HG03520 (cell line): Measurements from ENCODE around the gene SAPCD2.
"Not testable (repeated sequence)": the region's sequence is repeated elsewhere in the genome, so short reads cannot be mapped to it uniquely, and the experiment has no call there.

Experiments
- ATAC-seq: cut with Tn5 transposase; IDR thresholded peaks from one replicate; pipeline ENCODE4 v1.9.1; 2021; ENCODE audit warnings: mild to moderate bottlenecking, moderate library complexity; ENCODE audit not compliant: unreplicated experiment

The SAPCD2 gene

DNA sequence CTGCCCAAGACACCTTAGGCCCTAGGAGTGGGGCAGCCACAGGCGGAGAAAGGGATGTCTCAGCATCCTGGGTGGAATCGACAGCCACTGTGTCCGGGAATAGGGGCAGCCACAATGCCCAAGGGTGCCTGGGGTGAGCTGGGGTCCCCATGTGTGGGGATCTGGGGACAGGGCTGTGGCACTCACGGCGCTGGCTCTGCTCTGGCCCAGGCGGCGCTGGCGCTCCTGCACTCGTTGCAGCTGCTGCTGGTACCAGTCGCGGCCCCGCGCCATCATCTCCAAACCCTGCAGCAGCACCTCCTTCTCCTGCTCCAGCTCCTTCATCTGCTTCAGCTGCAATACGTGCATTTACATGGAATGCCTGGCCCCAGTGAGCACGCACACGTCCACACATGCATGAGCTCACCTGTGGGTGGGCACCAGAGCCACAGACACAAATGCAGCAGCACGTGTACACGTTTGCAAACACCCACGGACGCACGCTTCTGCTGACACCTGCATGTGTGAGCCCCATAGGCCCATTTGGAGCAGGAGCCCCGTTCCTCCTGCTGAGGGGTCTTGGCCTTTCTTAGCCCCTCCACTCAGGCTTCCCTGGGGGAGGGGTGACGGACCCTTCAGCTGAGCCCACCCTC is 4.9 kb downstream of the SAPCD2 start:
- ATAC-seq, result no peak

DNA sequence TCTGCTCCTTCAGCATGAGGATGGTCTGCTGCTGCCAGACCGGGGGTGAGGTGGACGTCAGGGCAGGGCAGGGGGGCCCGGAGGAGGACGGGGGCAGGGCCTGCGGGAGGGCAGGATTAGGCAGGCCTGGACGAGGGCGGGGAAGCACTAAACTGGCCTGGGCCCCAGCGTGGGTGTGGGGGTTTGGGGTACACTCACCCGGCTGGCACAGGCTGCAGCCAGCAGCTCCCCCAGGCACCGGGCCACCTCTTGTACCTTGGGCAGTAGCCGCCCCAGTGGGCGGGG is 5.5 kb downstream of the SAPCD2 start:
- no peak for ATAC-seq

DNA sequence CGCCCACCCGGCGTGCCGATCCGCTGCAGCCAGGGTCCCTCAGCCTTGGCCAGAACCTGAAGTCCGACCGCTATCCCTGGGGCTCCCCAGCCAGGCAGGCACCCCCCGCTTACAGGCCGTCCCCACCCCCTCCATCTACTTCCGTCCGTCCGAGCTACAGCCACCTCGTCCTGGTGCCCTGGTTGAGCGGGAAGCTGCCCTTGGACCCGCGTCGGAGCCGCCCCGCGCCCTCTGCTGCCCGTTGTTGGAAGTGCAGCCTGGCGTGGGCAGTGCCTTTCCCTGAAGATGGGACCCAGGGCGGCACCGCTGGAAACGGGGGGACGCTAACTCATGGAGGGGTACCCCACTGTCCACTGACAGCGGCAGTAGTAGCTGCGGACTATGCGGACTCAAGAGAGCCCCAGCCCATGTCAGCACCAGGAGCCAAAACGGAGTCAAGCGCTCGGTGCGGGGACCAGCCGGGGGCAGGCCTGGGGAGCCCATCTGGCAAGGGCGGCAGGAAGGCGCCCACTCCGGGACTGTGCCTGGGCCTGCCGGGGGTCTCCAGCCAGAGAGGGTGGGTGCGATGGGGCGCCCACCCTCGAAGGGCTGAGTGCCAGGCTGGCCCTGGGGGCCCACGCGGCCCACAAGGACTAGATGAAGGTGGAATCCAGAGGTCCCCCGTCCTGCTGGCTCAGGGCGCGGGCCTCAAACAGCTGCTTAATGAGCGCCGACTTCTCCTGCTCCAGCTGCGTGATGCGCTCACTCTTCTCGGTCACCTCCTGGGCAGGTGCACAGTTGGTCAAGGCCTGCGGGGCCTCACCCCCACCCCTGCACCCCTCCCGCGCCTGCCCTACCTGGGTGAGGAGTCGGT is 6.1 kb downstream of the SAPCD2 start:
- ATAC-seq, result no peak

DNA sequence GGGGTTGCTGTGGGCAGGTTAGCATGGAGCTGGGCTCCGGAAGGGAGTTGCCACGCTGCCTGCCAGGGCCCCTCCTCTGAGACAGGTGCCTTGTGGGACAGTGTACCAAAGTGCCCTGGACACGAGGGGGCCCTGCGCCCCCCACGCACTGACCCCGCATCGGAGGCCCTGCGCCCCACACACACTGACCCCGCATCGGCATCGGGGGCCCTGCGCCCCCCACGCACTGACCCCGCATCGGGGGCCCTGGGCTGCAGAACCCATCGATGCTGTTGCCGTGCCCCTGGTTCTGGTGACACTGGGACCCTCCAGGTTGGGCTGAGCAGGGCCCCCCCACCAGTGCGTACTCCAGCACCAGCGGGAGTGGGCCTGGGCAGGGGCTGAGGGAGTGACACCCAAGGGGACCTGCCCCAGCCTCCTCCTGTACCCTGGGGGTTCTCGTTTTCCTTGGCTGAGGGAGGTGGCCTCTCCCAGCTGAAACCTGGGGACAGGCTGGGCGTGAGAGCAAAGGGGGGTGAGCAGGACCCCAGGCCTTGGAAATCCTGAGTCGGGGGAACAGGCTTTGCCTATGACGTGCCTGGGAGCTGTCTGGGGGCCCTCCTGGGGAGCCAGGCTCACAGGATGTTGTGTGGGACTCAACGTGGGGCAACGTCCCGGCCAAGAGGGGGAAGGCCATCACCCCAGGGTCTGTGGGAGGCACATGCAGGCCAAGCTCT is 6.9 kb downstream of the SAPCD2 start:
- ATAC-seq, result no peak

DNA sequence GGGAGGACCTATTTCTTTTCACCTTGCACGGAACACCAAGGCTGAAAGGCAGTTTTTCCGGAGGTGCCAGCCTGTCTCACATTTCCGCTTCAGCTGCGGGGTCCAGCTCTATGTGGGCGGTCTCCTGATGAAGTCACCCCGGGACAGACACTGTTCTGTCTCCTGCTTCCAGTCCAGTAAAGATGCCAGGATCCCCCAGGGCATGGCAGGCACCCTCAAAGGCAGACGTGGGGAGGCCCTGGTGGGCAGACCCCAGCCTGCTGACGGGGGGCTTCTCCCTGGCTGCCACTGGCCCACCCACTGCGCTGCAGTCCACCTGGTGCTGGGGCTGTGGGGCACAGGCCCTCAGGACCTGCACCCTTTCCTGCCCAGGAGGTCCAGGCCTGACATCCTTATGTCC is 7.6 kb downstream of the SAPCD2 start:
- ATAC-seq, result not testable (repeated sequence)

DNA sequence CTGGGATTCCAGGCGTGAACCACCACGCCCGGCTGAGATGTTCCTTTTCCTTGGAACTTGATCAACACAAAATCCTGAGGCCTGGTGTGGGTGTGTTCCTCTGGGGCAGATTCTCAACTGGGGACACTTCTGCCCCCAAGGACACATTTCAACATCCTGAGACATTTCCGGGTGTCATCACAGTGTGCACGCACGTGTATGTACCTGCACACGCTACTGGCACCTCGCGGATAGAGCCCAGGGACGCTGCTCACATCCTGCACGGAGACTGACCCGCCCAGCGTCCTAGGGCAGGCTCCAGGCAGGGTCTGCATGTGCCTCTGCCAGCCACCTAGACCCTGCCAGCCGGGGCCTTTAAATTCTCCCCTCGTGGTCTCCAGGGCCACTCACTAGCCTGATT is 8.0 kb downstream of the SAPCD2 start:
- no peak for ATAC-seq

DNA sequence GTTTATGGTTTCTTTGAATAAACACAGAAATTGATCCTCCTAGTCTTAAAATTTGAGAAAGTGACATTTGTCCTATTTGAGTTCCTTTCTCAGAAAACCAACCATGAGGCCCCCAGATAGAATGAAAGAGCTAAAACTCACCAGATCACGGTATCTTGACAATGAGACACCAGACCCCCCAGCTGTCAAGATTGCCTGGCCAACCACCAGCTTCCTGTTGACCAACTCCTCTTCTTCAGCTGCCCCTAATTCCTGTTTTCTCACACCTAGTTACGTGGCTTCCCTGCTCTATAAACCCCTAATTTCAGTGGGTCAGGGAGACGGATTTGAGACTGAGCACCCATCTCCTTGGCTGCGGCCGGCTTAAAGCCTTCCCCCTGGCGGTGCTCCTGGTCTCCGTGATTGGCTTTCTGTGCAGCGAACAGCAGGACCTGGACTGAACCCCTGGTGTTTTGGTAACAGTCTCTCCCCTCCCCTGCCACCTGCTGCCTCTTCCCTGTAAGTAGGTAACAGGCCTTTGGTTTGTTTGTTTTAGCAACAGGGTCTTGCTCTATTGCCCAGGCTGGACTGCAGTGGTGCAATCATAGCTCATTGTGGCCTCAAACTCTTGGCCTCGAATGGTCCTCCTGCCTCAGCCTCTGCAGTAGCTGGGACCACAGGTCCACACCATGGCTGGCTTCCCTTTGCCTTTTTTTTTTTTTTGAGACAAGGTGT is 11.7 kb downstream of the SAPCD2 start:
- no peak for ATAC-seq

DNA sequence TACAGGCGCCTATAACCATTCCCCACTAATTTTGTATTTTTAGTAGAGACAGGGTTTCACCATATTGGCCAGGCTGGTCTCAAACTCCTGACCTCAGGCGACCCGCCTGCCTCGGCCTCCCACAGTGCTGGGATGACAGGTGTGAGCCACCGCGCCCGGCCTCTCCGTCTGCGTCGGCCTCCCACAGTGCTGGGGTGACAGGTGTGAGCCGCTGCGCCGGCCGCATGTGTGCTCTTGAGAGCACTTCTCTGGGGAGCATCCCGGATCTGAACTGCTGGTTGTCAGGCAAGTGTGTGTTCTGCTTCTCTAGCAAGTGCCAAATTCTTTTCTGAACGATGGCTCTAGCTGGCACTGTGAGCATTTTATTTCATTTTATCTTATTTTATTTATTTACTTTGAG is 12.8 kb downstream of the SAPCD2 start:
- ATAC-seq, result no peak

DNA sequence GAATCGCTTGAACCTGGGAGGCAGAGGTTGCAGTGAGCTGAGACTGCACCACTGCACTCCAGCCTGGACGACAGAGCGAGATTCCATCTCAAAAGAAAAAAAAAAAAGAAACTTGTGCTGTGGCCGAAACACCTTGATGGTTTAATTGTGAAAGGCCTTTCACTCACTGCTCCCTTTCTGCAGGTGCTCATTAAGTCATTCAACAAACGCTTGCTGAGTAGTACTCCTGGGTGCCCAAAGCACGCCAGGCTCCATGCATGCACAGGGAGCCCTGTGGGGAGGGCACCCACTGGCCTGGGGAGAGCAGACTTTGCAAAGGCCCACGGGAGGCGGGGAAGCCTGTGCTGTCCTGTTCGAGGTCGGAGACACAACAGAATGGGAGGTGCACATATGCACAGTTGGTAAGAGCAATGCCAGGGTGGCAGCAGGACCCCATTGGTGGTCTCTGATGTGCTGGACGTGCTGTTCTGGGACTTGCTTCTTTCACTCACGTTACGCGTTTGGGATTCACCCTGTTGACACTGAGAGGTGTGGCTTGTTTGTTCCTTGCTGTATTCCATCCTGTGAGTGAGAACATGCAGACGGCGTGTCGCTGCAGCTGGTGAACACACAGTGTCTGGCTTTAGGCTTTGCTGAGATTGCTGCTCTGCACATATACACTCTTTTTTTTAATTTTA is 13.5 kb downstream of the SAPCD2 start:
- ATAC-seq, result no peak

DNA sequence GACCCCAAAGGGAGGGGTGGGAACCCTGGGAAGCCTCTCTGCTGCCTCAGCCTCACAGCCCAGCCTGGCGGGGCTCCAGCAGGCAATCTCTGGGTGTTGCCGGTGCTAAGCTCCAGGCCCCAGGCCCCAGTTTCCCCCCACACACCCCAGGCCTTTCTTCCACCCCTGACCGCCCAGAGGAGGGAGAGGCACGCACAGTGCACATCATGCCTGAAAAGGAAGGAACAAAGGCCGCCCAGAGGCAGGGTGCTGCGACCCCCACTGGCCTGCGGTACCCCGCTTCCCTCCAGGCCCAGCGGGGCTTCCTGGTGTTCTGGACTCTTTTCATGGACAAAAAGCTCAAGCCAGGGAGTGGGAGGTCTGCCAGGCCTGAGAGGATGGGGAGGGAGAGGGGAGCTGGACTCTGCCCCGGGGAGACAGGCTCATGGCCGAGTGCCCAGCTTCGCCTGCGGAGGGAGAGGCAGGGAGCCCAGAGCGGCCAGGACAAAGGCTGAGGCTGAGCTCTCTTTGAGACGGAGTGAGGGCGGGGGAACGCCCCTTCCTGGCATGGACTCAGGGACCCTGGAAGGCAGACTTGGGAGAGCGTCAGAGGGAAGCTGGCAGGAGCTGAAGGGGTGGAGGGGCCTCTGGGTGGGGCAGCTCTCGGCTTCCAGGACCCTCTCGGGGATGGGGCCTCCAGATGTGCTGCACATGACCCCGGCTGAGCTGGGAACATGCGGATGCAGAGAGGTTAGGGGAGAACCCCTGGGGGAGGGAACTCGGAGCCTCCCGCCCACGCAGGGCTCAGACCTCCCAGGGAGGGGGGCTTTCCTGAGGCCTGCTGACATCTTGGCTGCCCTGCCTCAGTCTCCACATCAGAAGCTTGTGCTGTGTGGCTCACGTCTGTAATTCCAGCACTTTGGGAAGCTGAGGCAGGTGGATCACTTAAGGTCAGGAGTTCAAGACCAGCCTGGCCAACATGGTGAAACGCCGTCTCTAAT is 14.7 kb downstream of the SAPCD2 start:
- ATAC-seq, result no peak

DNA sequence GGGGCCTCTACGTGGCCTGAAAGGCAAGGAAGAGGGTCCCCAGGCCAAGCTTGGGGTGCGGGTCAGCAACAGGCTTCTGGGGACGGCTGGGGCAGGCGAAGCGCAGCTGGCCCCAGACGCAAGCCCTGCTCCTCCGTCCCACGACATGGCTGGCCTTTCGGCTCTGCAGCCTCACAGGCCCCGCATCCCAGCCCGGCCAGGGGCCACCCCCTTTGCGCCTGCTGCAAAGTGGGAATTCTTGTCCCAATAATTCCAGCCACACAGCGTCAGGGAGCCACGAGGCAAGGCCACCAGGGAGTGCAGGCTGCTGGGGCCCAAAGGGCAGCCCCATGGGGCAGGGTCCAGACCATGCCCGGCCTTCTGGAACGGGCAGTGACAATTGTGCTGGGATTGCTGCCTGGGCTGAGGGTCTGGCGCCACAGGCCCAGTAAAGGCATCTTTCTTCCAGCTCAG is 15.4 kb downstream of the SAPCD2 start:
- ATAC-seq, result no peak

DNA sequence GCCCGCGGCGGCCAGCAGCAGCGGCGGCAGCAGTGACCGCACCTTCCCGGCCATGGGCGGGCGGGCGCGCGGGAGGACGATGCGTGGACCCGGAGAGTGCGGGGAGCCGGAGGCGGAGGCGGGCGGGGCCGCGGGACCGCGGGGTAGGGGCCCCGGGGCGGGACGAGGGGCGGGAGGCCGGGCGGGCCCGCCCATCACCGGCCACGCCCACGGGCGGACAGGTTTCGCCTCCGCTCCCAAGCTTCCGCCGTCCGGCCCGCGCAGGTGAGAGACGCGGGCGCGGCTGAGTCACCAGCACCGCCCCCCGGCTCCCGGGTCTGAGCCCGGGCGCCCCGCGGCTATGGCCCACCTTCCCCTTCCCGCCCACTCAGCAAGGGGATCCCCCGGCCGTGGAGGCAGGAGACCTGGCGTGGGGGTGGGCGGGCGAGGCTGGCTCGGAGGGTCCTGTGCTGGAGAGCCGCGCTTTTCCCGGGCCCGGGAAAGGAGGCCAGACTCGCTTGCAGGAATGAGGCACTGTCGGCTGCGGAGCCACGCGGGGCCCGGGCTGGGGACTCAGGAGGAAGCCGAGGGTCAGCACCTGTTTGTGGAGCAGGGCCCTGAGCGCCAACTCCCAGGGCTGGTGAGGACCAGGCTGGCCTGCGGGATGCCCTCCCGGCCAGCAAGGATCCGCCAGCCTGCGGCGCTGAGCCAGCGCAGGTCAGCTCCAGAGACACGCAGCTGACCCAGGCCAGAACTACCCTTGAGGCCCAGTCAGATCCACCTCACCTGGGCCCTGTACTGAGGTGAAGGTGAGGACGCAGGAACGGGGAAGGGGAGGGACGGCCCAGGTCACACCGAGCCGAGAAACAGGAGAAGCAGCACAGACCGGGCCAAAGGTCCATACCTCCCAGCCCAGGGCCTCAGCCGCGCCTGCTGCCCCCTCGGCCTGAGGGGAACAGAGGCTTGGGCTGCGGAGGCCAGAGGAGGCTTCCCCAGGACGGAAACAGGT is 16.1 kb downstream of the SAPCD2 start, which contains the start of gene ENTPD2:
TSS of gene ENTPD2 (minus strand) at position 118 of the 988 bp plus-strand sequence. CDS start at position 54, 64 bp downstream.
- no peak for ATAC-seq

DNA sequence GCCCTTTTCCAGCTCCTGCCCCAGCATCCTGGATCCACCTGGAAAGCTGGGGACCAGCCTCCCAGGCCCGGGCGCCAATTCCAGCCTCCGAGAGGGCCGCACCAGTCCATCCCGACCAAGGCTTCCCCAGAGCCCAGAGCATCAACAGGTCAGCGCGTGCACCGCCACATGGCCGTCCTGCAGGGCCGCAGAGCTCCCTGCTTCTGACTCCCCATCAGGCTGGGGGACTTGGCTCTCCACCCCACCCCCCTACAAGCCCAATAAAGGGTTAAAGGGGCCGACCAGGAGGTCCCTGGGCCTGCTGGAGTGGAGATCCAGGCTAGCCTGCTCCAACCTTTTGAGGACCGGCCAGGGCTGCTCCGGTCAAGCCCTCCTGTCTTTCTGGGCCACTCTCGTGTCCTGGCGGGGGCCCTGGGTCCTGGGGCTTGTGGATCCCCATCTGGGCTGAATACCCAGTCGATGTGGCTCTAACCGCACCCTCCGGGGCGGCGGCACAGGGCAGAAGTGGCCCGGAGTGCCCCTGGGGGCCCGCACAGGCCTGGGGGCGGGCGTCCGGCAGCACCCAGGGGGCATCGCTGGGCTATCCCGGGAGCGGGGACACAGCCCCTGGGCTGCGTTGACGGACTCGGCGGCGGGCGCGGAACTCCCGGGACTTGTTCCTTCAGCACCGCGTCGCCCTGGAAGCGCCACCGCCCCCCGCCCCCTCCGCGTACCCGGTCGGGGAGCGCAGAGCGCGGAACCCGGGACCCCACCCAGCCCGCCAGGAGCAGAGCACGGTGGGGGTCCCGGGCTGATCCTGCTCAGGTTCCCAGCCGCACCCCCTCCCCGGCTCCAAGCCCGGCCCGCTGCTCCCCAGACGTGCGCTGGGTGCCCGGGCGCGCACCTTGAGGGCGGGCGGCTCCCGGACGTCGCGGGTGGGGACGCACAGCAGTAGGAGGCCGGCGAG is 17.1 kb downstream of the SAPCD2 start:
- ATAC-seq, result no peak

DNA sequence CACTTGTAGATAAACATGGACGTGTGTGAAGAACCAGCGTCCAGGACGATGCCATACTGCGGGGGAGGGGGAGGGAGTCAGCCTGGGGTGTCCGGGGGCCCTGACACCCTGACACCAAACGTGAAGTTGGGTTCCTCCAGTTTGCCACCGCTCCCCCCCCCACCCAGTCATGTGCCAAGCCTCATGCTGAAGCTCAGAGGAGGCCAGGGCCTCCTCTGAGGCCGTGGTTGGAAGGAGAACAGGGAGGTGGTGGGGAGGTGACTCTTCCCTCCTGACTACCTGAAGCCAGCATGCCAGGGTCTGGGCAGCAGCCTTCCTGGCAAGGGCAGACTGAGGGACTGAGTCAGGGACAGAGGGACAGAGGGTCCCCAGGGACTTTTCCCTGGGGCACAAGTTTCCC is 18.1 kb downstream of the SAPCD2 start:
- ATAC-seq, result no peak

DNA sequence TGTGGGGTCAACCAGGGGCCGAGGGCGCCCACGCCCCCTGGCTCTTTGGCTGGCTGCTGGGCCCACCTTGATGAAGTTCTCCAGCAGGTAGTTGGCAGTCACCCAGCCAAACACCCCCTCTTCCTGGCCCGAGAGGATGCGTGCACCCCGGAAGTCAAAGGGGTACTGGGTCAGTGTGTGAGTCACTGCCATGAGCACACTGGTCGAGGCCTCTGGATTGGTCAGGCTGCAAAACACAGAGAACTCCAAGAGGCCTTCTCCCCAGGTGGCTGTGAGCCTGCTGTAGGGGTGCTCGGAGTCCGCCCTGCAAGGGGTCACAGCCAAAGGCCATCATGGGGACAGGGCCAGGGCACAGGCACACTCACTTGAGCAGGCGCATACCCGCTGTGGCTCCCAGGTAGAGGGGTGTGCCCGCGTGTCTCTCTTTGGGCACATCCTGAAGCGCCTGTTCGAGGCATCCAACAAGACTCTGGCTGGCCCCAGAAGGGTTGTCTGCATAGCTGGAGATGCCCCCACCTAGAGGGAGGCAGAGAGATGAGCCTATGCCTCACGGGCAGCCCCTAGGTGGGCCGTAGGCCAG is 19.1 kb downstream of the SAPCD2 start:
- no peak for ATAC-seq

DNA sequence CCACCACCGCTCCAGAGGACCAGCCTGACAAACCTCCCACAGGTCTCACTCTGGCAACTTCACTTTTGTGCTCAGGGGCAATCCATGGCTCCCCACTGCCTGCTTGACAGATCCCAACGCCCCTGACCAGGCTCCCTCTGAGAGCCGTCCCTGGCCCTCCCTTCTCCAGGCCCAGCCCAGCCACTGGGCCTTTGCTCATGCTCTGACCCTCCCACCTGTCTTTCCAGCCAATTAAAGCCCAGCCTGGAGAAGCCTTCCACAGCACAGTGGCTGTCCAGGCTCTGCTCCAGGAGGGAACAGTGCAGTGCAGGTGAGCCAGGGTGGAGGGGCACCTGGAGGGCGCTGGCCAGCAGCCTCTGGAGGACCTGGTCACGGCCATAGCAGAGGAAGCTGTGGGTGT is 19.8 kb downstream of the SAPCD2 start:
- no peak for ATAC-seq
